ENCODE measurements around the gene COL6A3.

Gene COL6A3

GRCh38 chr2:237441605-237442274 is 27.8 kb upstream of the COL6A3 start:
- H3K36me3 ChIP-seq (ENCODE audit: control insufficient read depth in 2 of 2, insufficient read depth in 2 of 2, low read length in 2 of 2): no peaks in the 10 kb centered on the region
- no peaks in the 10 kb centered on the region for H3K9me3 ChIP-seq (ENCODE audit: control insufficient read depth in 2 of 2, low read length in 2 of 2)
- peak overlapping the region in 1 of 2 donors; percentile 46 for H3K27ac ChIP-seq (ENCODE audit: low read depth in 2 of 2, low read length in 2 of 2)
- no peak overlapping the region for H3K4me3 ChIP-seq (ENCODE audit: low read length in 2 of 2)
- H3K9ac ChIP-seq (ENCODE audit: low read depth in 1 of 2, low read length in 2 of 2): no peak overlapping the region
- no peaks in the 10 kb centered on the region for H3K27me3 ChIP-seq (ENCODE audit: control insufficient read depth in 2 of 2, insufficient read depth in 2 of 2, low read length in 2 of 2)
- H3K4me1 ChIP-seq (ENCODE audit: control insufficient read depth in 2 of 2, insufficient read depth in 2 of 2, low read length in 2 of 2): peaks cover 6 to 9% of the 10 kb centered on the region in 2 donors

DNA sequence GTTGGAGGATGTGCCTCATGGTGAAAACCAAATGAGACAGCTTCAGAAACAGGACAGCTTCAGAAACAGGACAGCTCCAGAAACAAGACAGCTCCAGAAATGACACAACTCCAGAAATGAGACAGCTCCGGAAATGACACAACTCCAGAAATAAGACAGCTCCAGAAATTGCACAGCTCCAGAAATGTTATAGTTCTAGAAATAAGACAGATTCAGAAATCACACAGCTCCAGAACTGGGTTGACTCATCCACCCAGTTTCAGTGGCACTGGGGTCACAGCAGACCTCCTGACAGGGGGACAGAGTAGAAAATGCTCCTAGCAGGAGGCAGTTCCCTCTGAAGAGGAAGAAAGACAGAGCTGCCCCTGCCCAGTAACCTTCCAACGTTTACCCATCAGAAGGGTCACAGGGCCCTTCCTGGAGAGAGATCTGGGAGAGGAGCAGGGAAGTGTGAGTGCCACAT is 26.9 kb upstream of the COL6A3 start:
- peaks cover 8 to 9% of the 10 kb centered on the region in 2 donors for H3K4me1 ChIP-seq (ENCODE audit: control insufficient read depth in 2 of 2, insufficient read depth in 2 of 2, low read length in 2 of 2)
- no peak overlapping the region for H3K9ac ChIP-seq (ENCODE audit: low read depth in 1 of 2, low read length in 2 of 2)
- no peak overlapping the region for H3K4me3 ChIP-seq (ENCODE audit: low read length in 2 of 2)
- H3K27me3 ChIP-seq (ENCODE audit: control insufficient read depth in 2 of 2, insufficient read depth in 2 of 2, low read length in 2 of 2): no peaks in the 10 kb centered on the region
- peak overlapping the region in 1 of 2 donors; percentile 41 for H3K27ac ChIP-seq (ENCODE audit: low read depth in 2 of 2, low read length in 2 of 2)
- H3K9me3 ChIP-seq (ENCODE audit: control insufficient read depth in 2 of 2, low read length in 2 of 2): no peaks in the 10 kb centered on the region
- no peaks in the 10 kb centered on the region for H3K36me3 ChIP-seq (ENCODE audit: control insufficient read depth in 2 of 2, insufficient read depth in 2 of 2, low read length in 2 of 2)

GRCh38 chr2:237438080-237438940 is 24.3 kb upstream of the COL6A3 start:
- H3K9me3 ChIP-seq (ENCODE audit: control insufficient read depth in 2 of 2, low read length in 2 of 2): no peaks in the 10 kb centered on the region
- no peaks in the 10 kb centered on the region for H3K27me3 ChIP-seq (ENCODE audit: control insufficient read depth in 2 of 2, insufficient read depth in 2 of 2, low read length in 2 of 2)
- no peaks in the 10 kb centered on the region for H3K36me3 ChIP-seq (ENCODE audit: control insufficient read depth in 2 of 2, insufficient read depth in 2 of 2, low read length in 2 of 2)
- H3K4me1 ChIP-seq (ENCODE audit: control insufficient read depth in 2 of 2, insufficient read depth in 2 of 2, low read length in 2 of 2): peaks cover 15 to 18% of the 10 kb centered on the region in 2 donors
- H3K27ac ChIP-seq (ENCODE audit: low read depth in 2 of 2, low read length in 2 of 2): no peak overlapping the region
- no peak overlapping the region for H3K4me3 ChIP-seq (ENCODE audit: low read length in 2 of 2)
- no peak overlapping the region for H3K9ac ChIP-seq (ENCODE audit: low read depth in 1 of 2, low read length in 2 of 2)

GRCh38 chr2:237437566-237437965 is 23.6 kb upstream of the COL6A3 start:
- no peak overlapping the region for H3K27ac ChIP-seq (ENCODE audit: low read depth in 2 of 2, low read length in 2 of 2)
- no peak overlapping the region for H3K9ac ChIP-seq (ENCODE audit: low read depth in 1 of 2, low read length in 2 of 2)
- H3K4me3 ChIP-seq (ENCODE audit: low read length in 2 of 2): no peak overlapping the region
- H3K4me1 ChIP-seq (ENCODE audit: control insufficient read depth in 2 of 2, insufficient read depth in 2 of 2, low read length in 2 of 2): peaks cover 15 to 18% of the 10 kb centered on the region in 2 donors
- no peaks in the 10 kb centered on the region for H3K27me3 ChIP-seq (ENCODE audit: control insufficient read depth in 2 of 2, insufficient read depth in 2 of 2, low read length in 2 of 2)
- no peaks in the 10 kb centered on the region for H3K9me3 ChIP-seq (ENCODE audit: control insufficient read depth in 2 of 2, low read length in 2 of 2)
- H3K36me3 ChIP-seq (ENCODE audit: control insufficient read depth in 2 of 2, insufficient read depth in 2 of 2, low read length in 2 of 2): no peaks in the 10 kb centered on the region

DNA sequence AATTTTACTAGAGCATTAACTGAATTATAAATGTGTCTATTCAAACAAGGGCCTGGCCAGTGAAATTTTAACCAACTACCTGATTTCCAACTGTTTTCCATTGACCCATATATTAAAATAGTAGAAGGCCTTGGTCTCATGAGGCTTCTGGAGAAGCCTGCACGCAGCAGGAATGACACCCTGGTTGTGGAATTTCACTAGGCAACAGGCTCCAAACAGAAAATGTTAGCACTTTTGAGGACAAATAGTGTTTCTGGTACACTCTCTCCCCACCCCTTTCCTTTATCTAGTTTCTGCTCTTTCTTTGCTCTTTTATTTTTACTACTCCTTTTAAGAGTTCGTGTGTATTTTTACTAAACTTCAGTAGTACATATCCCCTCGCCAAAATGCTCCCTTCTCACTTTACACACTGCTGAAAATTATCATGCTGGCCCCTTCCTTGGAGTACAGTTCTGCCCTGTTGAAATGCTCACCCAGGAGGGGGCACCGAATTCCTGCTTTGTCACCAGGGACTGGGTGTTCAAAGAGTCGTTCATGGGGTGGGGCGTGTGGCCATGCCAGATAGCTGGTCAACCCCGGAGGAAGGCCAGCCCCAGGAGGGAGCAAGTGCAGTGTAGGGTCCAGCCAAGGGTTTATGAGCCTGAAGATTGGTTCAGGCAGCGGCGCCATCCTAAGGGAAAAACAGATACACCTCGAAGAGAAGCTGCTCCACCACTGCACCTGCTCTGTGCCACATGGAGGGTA is 22.1 kb upstream of the COL6A3 start:
- Histone ChIP-seq H3K9ac (ENCODE audit: low read depth in 1 of 2, low read length in 2 of 2) (no peak overlapping the region), H3K4me3 (ENCODE audit: low read length in 2 of 2) (no peak overlapping the region), H3K36me3 (ENCODE audit: control insufficient read depth in 2 of 2, insufficient read depth in 2 of 2, low read length in 2 of 2) (no peaks in the 10 kb centered on the region)

GRCh38 chr2:237434866-237435311 is 20.9 kb upstream of the COL6A3 start:
- Histone ChIP-seq H3K36me3 (ENCODE audit: control insufficient read depth in 2 of 2, insufficient read depth in 2 of 2, low read length in 2 of 2) (no peaks in the 10 kb centered on the region), H3K27me3 (ENCODE audit: control insufficient read depth in 2 of 2, insufficient read depth in 2 of 2, low read length in 2 of 2) (peaks cover 0 to 5% of the 10 kb centered on the region in 2 donors), H3K4me3 (ENCODE audit: low read length in 2 of 2) (no peak overlapping the region), H3K4me1 (ENCODE audit: control insufficient read depth in 2 of 2, insufficient read depth in 2 of 2, low read length in 2 of 2) (peaks cover 15 to 18% of the 10 kb centered on the region in 2 donors), H3K27ac (ENCODE audit: low read depth in 2 of 2, low read length in 2 of 2) (peak overlapping the region in 1 of 2 donors; percentile 48), H3K9ac (ENCODE audit: low read depth in 1 of 2, low read length in 2 of 2) (no peak overlapping the region), H3K9me3 (ENCODE audit: control insufficient read depth in 2 of 2, low read length in 2 of 2) (no peaks in the 10 kb centered on the region)

More for the DNA sequence above, 22.1 kb upstream of the COL6A3 start:
- Histone ChIP-seq H3K27me3 (ENCODE audit: control insufficient read depth in 2 of 2, insufficient read depth in 2 of 2, low read length in 2 of 2) (peaks cover 0 to 5% of the 10 kb centered on the region in 2 donors), H3K27ac (ENCODE audit: low read depth in 2 of 2, low read length in 2 of 2) (peak overlapping the region; percentile 12 to 48), H3K9me3 (ENCODE audit: control insufficient read depth in 2 of 2, low read length in 2 of 2) (no peaks in the 10 kb centered on the region), H3K4me1 (ENCODE audit: control insufficient read depth in 2 of 2, insufficient read depth in 2 of 2, low read length in 2 of 2) (peaks cover 15 to 18% of the 10 kb centered on the region in 2 donors)

- Histone ChIP-seq H3K27ac (ENCODE audit: low read depth in 2 of 2, low read length in 2 of 2) (no peak overlapping the region), H3K9me3 (ENCODE audit: control insufficient read depth in 2 of 2, low read length in 2 of 2) (no peaks in the 10 kb centered on the region), H3K4me1 (ENCODE audit: control insufficient read depth in 2 of 2, insufficient read depth in 2 of 2, low read length in 2 of 2) (peaks cover 15 to 18% of the 10 kb centered on the region in 2 donors)
These were observed 20.1 kb upstream of the COL6A3 start for GRCh38 chr2:237433920-237434676.

DNA sequence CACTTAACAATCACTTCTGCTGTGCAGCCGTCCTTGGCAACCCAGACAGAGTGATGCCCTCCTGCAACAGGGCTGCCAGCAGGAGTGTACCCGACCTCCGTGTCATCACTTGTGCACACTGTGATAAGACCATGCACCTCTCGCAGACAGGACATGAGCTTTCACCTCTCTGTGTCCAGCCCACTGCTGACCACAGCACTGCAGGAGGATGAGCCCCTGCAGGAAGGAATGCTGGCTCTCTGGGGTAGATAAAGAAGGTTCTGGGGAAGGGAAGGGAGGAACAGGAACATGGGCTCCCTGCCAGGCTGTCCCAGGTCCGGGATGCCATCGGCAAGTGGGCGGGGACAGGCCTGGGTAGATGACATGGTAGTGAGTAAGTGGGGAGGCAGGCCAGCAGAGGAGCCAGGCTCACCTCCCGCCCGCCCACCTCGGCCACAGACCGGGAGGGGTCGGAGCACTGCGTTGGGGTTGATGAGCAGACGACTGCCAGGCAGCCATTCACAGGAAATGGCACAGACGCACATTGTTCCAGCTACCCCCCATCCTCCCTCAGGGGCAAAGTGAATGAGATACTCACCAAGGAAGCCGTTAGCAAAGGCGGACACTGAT is 18.6 kb upstream of the COL6A3 start:
- Histone ChIP-seq H3K4me1 (ENCODE audit: control insufficient read depth in 2 of 2, insufficient read depth in 2 of 2, low read length in 2 of 2) (peaks cover 9% of the 10 kb centered on the region in 2 donors), H3K4me3 (ENCODE audit: low read length in 2 of 2) (no peak overlapping the region), H3K27ac (ENCODE audit: low read depth in 2 of 2, low read length in 2 of 2) (no peak overlapping the region), H3K27me3 (ENCODE audit: control insufficient read depth in 2 of 2, insufficient read depth in 2 of 2, low read length in 2 of 2) (peaks cover 0 to 5% of the 10 kb centered on the region in 2 donors), H3K9me3 (ENCODE audit: control insufficient read depth in 2 of 2, low read length in 2 of 2) (no peaks in the 10 kb centered on the region), H3K9ac (ENCODE audit: low read depth in 1 of 2, low read length in 2 of 2) (no peak overlapping the region), H3K36me3 (ENCODE audit: control insufficient read depth in 2 of 2, insufficient read depth in 2 of 2, low read length in 2 of 2) (no peaks in the 10 kb centered on the region)

More at GRCh38 chr2:237433920-237434676, 20.1 kb upstream of the COL6A3 start:
- H3K36me3 ChIP-seq (ENCODE audit: control insufficient read depth in 2 of 2, insufficient read depth in 2 of 2, low read length in 2 of 2): no peaks in the 10 kb centered on the region
- no peak overlapping the region for H3K4me3 ChIP-seq (ENCODE audit: low read length in 2 of 2)
- H3K9ac ChIP-seq (ENCODE audit: low read depth in 1 of 2, low read length in 2 of 2): no peak overlapping the region
- H3K27me3 ChIP-seq (ENCODE audit: control insufficient read depth in 2 of 2, insufficient read depth in 2 of 2, low read length in 2 of 2): peaks cover 0 to 5% of the 10 kb centered on the region in 2 donors

GRCh38 chr2:237431837-237432236 is 17.9 kb upstream of the COL6A3 start:
- no peak overlapping the region for H3K27ac ChIP-seq (ENCODE audit: low read depth in 2 of 2, low read length in 2 of 2)
- peaks cover 9% of the 10 kb centered on the region in 2 donors for H3K4me1 ChIP-seq (ENCODE audit: control insufficient read depth in 2 of 2, insufficient read depth in 2 of 2, low read length in 2 of 2)
- H3K9me3 ChIP-seq (ENCODE audit: control insufficient read depth in 2 of 2, low read length in 2 of 2): no peaks in the 10 kb centered on the region
- H3K36me3 ChIP-seq (ENCODE audit: control insufficient read depth in 2 of 2, insufficient read depth in 2 of 2, low read length in 2 of 2): no peaks in the 10 kb centered on the region
- H3K9ac ChIP-seq (ENCODE audit: low read depth in 1 of 2, low read length in 2 of 2): no peak overlapping the region
- H3K27me3 ChIP-seq (ENCODE audit: control insufficient read depth in 2 of 2, insufficient read depth in 2 of 2, low read length in 2 of 2): peaks cover 0 to 5% of the 10 kb centered on the region in 2 donors
- H3K4me3 ChIP-seq (ENCODE audit: low read length in 2 of 2): no peak overlapping the region

All from mucosa of rectum (tissue), 2 donors.